BJ (cell line): ENCODE measurements around the gene NOS1AP. TPM values are rescaled to one million over a fixed set of nuclear protein-coding genes. Genes with fewer than 3 reads are reported as not detected.

Experiments
- CTCF ChIA-PET: fragments of 350-600 bp; formaldehyde crosslinking; extraction: SDS; loops from one replicate; lab custom pipeline; 2021; ENCODE audit warnings: antibody characterized with exemption, inconsistent platforms; lab: Yijun Ruan, JAX
- POLR2A ChIA-PET: fragments of 300-600 bp; sonication (Branson Sonifier 250); formaldehyde crosslinking; extraction: SDS; loops from one replicate; lab custom pipeline; 2021; ENCODE audit warnings: antibody characterized with exemption; lab: Charles Lee
- DNase-seq: peaks from one replicate; pipeline ENCODE4 v3.0.0-alpha.2; 2011; ENCODE audit warnings: low read depth
- H3K27me3 ChIP-seq: 2 replicates; pipeline ENCODE4 v1.6.0; 2011; ENCODE audit warnings: low read length; ENCODE audit not compliant: control insufficient read depth, insufficient read depth
- H3K36me3 ChIP-seq: 2 replicates; pipeline ENCODE4 v1.5.1; 2011; ENCODE audit warnings: low read length; ENCODE audit not compliant: control insufficient read depth, insufficient read depth
- H3K4me3 ChIP-seq: 2 replicates; pipeline ENCODE4 v1.5.1; 2011; ENCODE audit warnings: low read depth, mild to moderate bottlenecking, control low read depth, low read length
- CTCF ChIP-seq: IDR thresholded peaks from 2 replicates; pipeline ENCODE4 v1.5.1; 2011; ENCODE audit warnings: low read depth, mild to moderate bottlenecking, control low read depth, inconsistent platforms, low read length, moderate library complexity; ENCODE audit not compliant: insufficient read depth
- polyA plus RNA-seq: library from polyadenylated mRNA; depleted of rRNA; stranded (reverse); fragments of >200 nt; gene quantifications from 2 replicates; pipeline ENCODE4 v1.2.3, GENCODE V29; 2011

NOS1AP gene
- polyA plus RNA-seq, 1 experiment: 0.50 TPM

- Histone ChIP-seq H3K36me3 (no peaks in the 10 kb centered on the region), H3K4me3 (no peak overlapping the region), H3K27me3 (no peaks in the 10 kb centered on the region)
- ChIA-PET CTCF (interaction anchor here (1.0 to 1.4 kb wide), 2 partner anchors 79 to 163 kb away, joined by 3 to 4 read pairs; no protein-coding TSS in a partner anchor), POLR2A (no interaction called here)
- DNase-seq: no peak
- TF ChIP-seq CTCF: no peak
Measured at GRCh38 chr1:162135271-162135775, 65.8 kb downstream of the NOS1AP start.

- no peak for TF ChIP-seq CTCF
- no peaks in the 10 kb centered on the region for H3K27me3 ChIP-seq
- CTCF ChIA-PET: interaction anchor here (1.1 to 1.4 kb wide), 2 partner anchors 74 to 80 kb away, joined by 4 read pairs; no protein-coding TSS in a partner anchor
- POLR2A ChIA-PET: interaction anchor here (0.7 kb wide), 1 partner anchor 15 kb away, joined by 3 read pairs; no protein-coding TSS in a partner anchor
- no peaks in the 10 kb centered on the region for H3K36me3 ChIP-seq
- DNase-seq: peak; percentile 47
- no peak overlapping the region for H3K4me3 ChIP-seq
Measured at GRCh38 chr1:162136760-162137159, 67.3 kb downstream of the NOS1AP start.

GRCh38 chr1:162137179-162137960 is 67.9 kb downstream of the NOS1AP start:
- no peaks in the 10 kb centered on the region for H3K36me3 ChIP-seq
- no peak for TF ChIP-seq CTCF
- CTCF ChIA-PET: interaction anchor here (1.1 kb wide), 1 partner anchor 75 kb away, joined by 4 read pairs; no protein-coding TSS in a partner anchor
- POLR2A ChIA-PET: interaction anchor here (0.7 kb wide), 1 partner anchor 15 kb away, joined by 3 read pairs; no protein-coding TSS in a partner anchor
- no peak for DNase-seq
- H3K27me3 ChIP-seq: no peaks in the 10 kb centered on the region
- no peak overlapping the region for H3K4me3 ChIP-seq

- DNase-seq: no peak
- CTCF ChIA-PET: no interaction called here
- no peaks in the 10 kb centered on the region for H3K36me3 ChIP-seq
- POLR2A ChIA-PET: interaction anchor here (0.6 kb wide), 1 partner anchor 412 kb away, joined by 3 read pairs; no protein-coding TSS in a partner anchor
- no peak for TF ChIP-seq CTCF
- no peaks in the 10 kb centered on the region for H3K27me3 ChIP-seq
- no peak overlapping the region for H3K4me3 ChIP-seq
Measured at GRCh38 chr1:162138112-162138511, 68.6 kb downstream of the NOS1AP start.

GRCh38 chr1:162138599-162139181 is 69.2 kb downstream of the NOS1AP start:
- no peaks in the 10 kb centered on the region for H3K27me3 ChIP-seq
- CTCF ChIA-PET: no interaction called here
- no peak for DNase-seq
- no peaks in the 10 kb centered on the region for H3K36me3 ChIP-seq
- no peak overlapping the region for H3K4me3 ChIP-seq
- TF ChIP-seq CTCF: no peak
- POLR2A ChIA-PET: interaction anchor here (0.6 kb wide), 1 partner anchor 412 kb away, joined by 3 read pairs; no protein-coding TSS in a partner anchor
